GM19455 (cell line): ENCODE measurements around the gene NGEF.
"Not testable (repeated sequence)": the region's sequence is repeated elsewhere in the genome, so short reads cannot be mapped to it uniquely, and the experiment has no call there.

Experiments used
- ATAC-seq: cut with Tn5 transposase; IDR thresholded peaks from one replicate; pipeline ENCODE4 v1.9.1; 2021; ENCODE audit not compliant: unreplicated experiment

Gene NGEF

DNA sequence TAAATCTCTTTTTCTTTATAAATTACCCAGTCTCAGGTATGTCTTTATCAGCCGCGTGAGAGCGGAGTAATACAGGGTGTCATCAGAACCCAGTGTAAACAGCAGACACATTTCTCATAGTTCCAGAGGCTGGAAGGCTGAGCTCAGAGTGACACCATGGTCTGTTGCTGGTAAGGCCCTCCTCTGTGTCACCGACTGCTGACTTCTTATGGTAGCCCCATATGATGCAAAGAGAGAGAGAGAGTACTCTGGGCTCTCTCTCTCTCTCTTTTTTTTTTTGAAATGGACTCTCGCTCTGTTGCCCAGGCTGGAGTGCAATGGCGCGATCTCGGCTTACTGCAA is 83.0 kb downstream of the NGEF start:
- ATAC-seq: no peak

DNA sequence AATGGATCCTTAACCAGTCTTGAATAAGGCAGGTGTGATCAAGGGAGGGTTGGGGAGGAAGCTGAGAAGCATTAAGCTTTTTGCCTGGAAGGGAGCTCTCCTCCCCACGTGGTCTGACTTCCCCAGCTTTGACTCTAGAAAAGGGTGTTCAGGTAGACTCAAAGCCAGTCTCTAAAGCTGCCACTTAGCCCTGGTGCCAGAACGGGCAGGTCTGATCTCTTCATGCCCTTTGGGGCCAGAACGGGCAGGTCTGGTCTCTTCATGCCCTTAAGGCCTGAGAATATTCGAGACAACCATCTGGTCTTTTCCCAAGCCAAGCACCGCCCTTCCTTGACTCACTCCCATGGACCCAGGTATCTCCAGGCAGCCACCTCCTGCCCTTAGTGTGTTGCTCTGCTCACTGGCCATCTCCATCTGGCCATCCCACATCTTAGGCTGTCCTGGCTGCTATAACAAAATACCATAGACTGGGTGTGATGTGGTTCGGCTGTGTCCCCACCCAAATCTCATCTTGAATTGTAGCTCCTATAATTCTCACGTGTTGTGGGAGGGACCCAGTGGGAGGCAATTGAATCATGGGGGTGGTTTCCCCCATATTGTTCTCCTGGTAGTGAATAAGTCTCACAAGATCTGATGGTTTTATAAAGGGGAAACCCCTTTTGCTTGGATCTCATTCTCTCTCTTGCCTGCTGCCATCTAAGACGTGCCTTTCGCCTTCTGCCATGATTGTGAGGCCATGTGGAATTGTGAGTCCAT is 83.6 kb downstream of the NGEF start:
- ATAC-seq: no peak

DNA sequence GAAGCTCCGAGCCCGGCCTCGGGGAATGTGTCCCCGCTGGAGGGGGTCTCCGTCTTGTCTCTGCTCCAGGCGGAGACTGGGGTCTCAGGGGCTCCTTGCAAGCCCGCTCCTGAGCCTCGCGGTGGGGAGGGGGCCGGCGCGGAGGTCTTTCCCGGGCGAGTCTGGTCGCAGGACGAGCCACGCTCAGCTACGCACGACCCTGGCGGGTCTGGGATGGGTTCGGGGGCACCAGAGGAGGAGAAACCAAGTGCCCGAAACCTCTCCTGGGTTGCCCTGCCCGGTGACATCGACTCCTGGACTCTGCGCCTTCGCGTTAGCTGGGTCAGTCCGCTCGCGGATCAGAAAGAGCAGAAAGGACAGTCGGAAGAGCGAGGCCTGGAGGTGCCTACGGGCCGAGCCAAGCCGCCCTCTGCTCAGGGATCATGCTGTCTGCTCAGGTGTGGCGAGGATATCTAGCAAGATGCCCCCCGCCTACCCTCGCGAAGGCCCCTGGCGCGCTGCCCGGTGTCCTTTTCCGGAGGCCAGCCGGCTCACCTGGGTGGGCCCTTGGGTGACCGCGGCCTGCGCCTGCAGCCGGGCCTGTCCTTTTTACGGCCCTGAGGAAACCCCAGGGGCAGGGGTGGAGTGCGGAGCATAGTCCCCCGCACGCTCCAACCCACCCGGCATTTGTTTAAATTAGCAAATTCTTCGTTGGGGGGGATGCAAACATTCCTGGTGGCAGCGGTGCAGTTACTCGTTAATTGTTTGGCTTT is 84.3 kb downstream of the NGEF start:
- no peak for ATAC-seq

DNA sequence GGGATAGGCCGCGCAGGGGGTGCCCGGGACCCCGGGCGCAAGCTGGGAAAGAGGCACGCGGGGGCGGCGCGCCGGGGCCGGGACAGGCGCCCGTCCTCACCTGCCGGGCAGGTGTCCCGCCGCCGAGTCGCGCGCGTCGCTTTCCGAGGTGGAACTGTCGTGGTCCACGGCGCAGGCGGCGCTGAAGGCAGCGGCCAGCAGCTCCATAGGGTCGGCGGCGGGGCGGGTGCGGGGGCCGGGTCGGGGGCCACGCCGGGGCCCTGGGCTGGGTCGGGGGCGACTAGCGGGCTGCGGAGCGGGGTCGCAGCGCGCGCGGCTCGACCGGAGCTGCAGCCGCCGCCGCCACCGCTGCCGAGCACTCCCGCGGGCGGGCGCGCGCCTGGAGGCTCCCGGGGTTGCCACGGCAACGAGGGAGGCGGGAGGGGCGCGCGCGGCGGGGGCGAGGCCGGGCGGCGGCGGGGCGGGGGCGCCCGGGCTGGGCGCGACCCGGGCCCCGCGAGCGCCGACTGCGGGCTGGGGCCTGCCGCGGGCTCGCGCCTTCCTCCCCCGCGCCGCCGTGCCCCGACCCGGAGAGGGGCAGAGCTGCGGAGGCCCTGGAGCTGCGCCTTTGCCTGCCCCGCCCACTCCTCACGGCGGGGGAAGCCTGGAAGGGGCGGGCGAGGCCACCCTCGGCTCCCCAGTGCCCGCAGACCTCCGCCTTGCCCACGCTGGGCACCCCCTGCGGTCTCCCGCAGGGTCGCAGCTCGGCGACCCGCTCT is 85.1 kb downstream of the NGEF start:
- no peak for ATAC-seq

DNA sequence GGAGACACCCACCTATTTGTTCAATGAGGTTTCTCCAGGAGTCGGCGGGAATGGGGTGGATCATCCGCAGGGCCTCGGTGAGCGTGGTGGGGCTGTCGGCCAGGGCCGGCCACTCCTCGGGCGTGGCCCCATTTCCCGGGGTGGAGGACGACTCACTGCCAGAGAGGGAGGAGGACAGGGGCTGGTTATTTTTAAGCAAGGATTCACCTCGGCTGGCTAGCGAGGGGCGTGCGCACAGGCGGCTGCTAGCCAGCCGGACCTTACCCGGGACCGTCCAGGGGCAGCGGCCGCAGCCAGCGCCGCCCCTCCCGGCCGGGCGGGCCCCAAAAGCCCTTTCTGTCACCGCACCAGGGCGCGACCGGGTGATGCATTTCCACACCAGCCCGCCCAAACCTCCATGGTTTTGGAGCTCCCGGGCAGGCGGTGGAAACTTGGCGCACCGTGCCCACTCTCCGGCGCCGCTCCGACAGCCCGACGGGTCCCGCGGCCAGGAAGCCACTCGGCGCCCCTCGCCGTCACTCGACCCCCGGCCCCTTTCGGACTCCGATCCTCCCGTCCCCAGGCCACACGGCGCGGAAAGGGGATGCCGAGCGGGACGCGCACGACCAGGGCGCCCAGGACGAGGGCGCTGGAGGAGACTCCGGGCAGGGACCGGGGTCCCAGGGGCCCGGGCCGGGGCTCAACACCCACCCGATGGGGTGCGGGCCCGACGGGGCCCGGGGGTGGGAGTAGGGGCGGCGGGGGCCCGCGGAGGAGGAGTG is 85.8 kb downstream of the NGEF start:
- ATAC-seq: no peak

DNA sequence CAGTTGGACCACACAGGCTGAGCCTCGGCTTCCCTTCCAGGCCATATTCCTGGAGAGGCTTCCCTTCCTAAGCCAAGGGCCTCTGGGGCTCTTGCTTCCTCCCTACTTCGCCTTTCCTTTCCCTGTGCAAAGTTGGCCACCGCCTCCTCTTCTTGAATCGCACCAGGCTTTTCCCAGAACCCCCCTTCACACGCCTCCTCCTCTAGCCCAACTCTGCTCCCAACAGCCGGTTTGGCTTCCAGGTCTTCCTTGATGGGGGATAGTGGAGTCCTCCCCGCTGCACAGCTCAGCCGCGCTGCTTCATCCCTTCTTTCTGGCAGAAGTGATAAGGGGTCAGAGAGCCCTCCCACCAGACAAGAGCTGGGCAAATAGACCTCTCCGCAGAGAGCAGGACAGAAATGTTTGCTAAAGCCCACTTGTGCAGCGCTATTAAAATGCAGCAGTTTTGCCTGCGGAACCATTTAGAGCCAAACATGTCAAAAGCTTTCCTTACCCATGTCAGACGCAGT is 86.6 kb downstream of the NGEF start:
- no peak for ATAC-seq

DNA sequence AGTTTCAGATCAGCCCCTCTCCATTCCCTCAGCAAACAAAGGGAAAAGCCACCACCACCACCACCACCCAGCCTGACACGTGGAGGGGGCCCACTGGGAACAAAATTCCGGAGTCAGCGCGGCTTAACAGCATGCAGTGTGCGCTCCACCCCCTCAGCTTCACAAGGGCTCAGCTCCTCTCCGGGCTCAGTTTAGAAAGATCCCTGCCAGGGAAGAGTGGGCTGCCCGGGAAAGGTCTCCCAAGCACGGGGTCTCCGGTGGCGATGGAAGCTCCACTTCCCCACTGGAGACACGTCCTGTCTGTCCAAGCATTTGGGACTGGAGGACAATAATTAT is 87.3 kb downstream of the NGEF start:
- no peak for ATAC-seq

DNA sequence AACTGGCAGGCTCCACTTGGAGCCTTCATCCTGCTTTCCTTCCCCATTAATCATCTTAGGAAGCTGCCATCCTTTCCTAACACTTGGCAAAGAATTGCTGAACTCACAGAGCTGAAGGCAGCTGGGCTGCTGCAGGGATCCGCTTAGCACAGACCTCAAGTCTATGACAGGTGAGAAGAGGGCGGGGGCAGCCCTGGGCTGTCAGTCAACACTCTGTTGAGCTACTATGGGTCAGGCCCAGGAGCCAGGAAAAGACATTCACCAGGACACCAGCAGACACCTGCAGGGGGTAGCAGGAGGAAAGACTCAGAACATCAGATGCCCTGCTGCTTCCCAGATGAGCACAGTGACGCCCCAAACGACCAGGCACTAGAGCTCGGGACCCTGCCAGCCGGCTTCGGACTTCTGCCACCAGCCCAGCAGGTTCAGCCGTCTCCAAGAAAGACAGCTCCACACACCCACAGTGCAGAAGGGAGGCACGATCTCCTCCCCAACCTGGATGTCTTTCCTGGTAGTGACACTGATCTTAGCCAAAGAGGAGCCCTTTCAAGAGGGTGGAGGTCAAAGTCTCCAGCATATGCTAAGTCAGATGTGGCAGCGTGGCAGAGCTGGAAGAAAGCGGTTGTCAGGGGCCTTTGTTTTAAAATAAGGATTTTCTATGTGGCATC is 87.8 kb downstream of the NGEF start:
- no peak for ATAC-seq

DNA sequence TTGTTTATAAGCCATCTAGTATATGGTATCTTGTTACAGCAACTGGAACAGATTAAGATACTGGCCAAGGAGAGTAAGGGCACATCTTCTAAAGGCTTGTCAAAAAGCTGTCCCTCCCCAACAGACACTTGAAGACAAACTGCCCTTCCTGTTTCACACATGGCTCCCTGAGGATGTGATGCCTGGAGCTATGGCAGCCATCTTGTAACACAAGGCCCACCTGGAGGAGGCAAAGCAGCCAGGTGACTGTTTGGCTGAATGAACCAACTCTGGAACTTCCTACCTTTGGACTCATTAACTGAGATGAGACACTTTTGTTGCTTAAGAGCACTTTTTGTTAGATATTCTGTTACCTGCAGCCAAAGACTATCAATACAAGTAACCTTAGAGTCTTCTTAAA is 88.6 kb downstream of the NGEF start:
- no peak for ATAC-seq

DNA sequence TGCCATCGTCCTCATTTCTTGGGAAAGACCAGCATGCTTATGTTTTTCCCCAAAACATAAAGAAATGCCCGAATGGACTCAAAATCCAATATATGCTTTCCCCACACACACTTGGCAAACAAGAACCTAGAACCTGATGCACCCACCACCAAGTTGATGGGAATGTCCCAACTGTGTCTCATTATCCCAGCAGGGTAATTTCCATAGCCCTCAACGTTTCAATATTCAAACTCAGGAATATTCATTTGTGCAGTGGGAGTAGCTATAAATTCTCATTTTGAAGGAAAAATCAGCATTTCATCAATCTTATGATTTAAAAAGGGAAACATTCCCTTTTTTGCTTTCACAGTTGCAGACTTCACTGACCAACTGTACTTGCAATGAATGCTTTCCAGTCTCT is 92.3 kb downstream of the NGEF start:
- no peak for ATAC-seq

DNA sequence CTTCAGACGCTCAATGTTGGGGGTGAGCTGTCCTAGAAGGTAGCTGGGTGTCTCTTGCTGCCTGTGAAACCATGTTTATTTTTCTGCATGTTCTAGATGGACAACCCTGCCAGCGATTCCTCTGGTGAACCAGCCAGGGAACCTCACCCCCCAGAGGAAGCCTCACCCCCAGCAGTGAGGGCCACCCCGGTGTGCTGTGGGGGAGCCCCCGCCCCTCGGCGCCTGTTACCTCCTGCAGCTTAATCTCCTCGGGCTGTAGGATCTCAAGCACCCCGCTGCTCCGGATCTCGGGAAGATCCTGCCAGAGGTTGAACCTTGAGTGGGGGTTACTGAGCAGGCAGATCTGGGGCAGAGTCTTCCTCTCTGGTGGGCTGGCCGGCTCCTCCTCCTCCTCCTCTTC is 93.0 kb downstream of the NGEF start:
- ATAC-seq: no peak

DNA sequence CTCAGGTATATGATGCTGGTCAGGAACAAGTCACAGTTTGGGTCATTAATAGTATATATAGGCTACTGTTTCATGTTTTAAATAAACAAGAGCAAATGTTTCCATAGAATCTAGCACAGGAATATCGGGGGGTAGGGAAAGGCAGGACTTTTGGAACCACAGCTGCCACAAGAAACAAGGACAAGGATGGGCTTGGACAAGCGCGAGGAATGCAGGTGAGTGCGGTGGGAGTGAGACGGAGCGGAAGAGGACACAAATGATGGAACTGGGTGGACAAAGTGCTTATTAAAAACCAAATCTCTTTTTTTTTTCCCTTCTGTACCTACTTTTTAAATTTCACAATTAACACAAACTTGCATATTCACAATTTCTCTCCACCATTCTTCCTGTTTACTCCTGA is 93.9 kb downstream of the NGEF start:
- ATAC-seq: no peak

DNA sequence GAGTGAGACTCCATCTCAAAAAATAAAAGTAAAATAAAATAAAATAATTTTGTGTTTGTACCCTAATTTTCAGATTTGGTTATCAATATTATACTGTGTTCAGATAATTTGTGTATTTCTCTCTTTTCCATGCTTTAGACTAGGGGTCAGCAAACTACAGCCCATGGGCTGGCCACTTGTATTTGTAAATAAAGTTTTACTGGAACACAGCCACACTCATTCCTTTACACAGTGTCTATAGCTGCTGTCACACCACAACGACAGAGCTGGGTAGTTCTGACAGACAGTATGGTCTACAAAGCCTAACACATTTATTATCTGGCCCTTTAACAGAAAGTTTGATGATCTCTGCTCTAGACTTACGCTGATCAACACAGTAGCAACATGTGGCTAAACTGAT is 99.2 kb downstream of the NGEF start:
- no peak for ATAC-seq

DNA sequence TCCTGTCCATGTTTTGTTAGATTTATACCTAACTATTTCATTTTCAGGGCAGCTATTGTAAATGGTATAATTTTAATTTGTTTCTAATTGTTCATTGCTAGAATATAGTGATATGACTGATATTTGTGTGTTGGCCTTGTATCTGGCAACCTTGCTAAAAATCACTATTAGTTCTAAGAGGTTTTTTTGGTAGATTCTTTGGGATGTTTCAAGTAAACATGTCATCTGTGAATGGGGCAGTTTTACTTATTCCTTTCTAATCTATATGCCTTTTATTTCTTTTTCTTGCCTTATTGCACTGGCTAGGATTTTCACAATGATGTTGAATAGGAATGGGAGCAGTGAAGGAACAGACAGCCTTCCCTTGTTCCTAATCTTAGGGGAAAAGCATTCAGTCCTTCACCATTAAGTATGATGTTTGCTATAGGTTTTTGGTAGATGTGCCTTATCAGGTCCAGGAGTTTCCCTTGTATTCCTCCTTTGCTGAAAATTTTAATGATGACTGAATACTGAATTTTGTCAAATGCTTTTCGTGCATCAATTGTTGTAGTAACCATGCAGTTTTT is 101.3 kb downstream of the NGEF start:
- no peak for ATAC-seq

DNA sequence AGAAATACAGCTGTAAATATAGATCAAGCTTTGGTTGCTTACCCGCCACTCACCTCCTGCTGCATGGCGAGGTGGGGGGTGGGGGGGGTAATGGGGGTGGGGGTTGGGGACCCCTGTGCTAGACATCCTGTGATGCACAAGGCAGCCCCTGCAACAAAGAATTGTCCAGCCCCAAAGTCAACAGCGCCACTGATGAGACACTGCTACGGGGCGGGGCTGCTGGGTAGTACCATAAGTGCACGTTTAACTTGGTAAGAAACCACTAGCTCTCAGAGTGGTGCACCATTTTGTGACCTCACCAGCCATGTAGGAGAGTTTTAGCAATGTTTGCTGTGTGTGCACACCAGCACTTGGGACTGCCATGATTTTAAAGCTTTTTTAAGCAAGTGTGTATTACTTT is 102.7 kb downstream of the NGEF start:
- no peak for ATAC-seq

DNA sequence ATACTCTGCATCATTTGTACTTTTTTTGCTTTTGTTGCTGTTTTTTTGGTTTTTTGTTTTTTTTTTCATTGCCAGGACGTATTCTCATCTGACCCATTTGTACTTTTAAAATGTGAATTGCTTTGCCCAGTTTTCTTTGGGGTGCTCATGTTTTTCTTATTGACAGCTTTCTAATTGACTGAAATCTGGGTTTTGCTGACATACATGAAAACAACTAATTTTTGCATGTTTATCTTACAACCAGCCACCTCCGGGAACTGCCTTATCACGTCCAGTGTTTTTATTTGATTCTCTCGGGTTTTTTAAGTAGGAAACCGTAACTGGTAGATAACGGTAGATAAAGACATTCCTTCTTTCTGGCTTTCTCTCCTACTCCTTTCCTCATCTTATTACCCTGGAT is 104.4 kb downstream of the NGEF start:
- ATAC-seq: no peak

DNA sequence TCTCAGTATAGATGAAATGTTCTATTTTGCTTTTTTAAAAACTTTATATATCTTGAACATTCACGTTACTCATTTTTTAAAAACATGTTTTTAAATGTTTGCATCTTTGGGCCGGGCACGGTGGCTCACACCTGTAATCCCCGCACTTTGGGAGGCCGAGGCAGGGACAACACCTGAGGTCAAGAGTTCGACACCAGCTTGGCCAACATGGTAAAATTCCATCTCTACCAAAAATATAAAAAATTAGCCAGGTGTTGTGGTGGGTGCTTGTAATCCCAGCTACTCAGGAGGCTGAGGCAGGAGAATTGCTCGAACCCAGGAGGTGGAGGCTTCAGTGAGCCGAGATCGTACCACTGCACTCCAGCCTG is 105.4 kb downstream of the NGEF start:
- not testable (repeated sequence) for ATAC-seq

DNA sequence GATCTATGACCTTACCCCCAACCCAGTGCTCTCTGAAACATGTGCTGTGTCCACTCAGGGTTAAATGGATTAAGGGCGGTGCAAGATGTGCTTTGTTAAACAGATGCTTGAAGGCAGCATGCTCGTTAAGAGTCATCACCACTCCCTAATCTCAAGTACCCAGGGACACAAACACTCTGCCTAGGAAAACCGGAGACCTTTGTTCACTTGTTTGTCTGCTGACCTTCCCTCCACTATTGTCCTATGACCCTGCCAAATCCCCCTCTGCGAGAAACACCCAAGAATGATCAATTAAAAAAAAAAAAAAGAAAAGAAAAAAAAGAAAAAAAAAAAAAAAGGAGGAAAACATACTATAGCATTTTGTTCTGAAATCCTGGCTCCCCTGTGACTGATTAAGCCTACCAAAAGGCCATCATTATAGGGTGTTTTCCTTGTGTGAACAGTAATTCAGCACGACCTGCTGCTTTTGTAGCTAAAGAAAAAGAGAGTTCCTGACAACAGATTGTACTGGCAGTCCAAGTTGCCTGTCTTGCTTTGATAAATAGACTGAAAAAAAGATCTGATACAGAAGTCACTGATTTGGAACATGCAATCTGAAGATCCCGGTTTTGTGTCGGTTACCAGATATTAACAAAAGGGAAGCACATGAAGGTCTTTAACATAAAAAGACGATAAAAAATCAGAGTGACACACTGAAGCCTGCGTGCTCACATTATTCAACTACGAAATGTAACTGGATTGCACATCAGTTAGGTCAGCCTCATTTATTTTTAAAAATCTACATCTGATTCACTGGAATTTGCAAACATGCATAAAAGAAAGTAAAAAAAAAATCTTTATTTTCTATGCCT is 106.0 kb downstream of the NGEF start:
- not testable (repeated sequence) for ATAC-seq

DNA sequence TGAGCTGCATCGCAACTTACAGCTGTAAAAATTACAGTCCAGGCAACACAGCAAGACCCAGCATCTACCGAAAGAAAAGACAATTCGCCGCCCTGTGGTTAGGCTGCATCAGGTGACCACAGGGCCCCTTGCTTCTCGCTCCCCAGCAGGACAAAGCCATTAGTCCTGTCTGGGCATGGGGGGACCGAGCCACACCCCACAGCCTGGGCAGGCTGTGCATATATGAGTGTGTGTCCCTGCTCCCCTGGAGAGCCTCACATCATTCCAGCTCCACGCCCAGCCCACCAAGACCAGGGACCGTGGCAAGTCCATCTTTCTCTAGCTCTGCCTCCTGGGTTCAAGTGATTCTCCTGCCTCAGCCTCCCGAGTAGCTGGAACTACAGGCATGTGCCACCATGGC is 109.1 kb downstream of the NGEF start:
- ATAC-seq: no peak
